Testis (tissue), 2 donors: Measurements from ENCODE around the gene MED12L.

Experiments used
- POLR2A ChIP-seq: fragments of 450-650 bp; IDR thresholded peaks from one replicate; pipeline ENCODE4 v1.6.1; 2017; ENCODE audit warnings: antibody characterized with exemption, mild to moderate bottlenecking, moderate library complexity
- TF ChIP-seq, protein P1 (sequence below), 3 experiments: fragments of 450-650 bp in 2 of 3; fragments of 200-600 bp in 1 of 3; sonication (generic) in 1 of 3; IDR thresholded peaks; one replicate each; pipeline ENCODE4 v1.5.1; 2016 to 2019; ENCODE audit warnings: antibody characterized with exemption in 3 of 3, mild to moderate bottlenecking in 2 of 3, moderate library complexity in 1 of 3

DNA sequence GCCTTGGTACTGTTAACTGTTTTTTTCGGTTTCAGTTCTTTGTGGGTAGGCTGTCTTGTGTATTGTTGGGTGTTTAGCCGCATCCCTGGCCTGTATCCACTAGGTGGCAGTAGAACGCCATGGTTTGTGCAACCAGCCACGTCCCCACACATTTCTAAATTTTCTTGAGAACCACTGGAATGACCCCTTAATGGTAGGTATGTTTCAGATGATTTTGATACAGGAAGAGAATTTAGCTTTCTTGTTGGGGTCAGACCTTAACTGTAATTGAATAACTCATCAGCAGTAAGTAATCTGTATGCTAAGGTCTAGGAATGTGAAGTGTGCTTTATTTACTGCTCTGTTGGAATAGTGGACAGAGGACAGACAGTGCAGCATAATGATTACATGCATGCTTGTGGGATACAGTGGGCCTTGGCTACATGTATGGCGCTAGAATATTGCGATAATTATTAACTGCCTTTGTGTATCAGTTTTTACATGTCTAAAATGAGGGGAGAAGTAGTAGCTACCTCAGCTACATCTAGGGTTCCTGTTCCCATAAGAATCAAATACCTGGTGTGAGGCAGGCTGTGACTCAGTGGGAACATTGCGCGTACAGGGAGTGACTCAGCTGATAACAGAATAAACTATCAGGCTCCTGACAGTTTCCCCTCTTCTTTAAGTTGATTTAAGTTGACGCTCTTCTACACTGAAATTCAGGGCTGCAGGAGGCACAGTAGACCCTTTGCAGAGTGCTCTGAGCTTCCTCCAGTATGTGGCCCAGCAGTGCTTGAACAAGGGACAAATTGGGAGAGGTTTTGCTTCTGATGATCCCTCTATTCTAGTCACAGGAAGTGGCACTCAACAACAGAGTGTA, 142.6 kb downstream of the MED12L start:
- TF ChIP-seq, protein P1, sequence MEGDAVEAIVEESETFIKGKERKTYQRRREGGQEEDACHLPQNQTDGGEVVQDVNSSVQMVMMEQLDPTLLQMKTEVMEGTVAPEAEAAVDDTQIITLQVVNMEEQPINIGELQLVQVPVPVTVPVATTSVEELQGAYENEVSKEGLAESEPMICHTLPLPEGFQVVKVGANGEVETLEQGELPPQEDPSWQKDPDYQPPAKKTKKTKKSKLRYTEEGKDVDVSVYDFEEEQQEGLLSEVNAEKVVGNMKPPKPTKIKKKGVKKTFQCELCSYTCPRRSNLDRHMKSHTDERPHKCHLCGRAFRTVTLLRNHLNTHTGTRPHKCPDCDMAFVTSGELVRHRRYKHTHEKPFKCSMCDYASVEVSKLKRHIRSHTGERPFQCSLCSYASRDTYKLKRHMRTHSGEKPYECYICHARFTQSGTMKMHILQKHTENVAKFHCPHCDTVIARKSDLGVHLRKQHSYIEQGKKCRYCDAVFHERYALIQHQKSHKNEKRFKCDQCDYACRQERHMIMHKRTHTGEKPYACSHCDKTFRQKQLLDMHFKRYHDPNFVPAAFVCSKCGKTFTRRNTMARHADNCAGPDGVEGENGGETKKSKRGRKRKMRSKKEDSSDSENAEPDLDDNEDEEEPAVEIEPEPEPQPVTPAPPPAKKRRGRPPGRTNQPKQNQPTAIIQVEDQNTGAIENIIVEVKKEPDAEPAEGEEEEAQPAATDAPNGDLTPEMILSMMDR (IDR thresholded peaks at IDR 0.05): peak; percentile 70 to 88 (median 84)
- no peak for TF ChIP-seq POLR2A
